NT2/D1 (cell line): ENCODE results near the gene ENDOD1.

Experiments
- SUZ12 ChIP-seq: IDR thresholded peaks from 2 replicates; pipeline ENCODE4 v1.6.1; 2011; ENCODE audit not compliant: insufficient read length, insufficient read depth; ENCODE audit errors: extremely low read depth
- YY1 ChIP-seq: IDR thresholded peaks from 2 replicates; pipeline ENCODE4 v1.6.1; 2011; ENCODE audit not compliant: insufficient read length, insufficient read depth
- ZNF274 ChIP-seq: IDR thresholded peaks from 2 replicates; pipeline ENCODE4 v1.6.1; 2011; ENCODE audit warnings: mild to moderate bottlenecking, low read depth, low read length

- TF ChIP-seq ZNF274, result no peak
- no peak for TF ChIP-seq YY1
- no peak for TF ChIP-seq SUZ12
These were observed 19.3 kb downstream of the ENDOD1 start for GRCh38 chr11:95108671-95109551.
